HG02610 (cell line): ENCODE measurements around the gene LILRB3.
"Not testable (repeated sequence)": the region's sequence is repeated elsewhere in the genome, so short reads cannot be mapped to it uniquely, and the experiment has no call there.

Source experiments
- ATAC-seq: cut with Tn5 transposase; IDR thresholded peaks from one replicate; pipeline ENCODE4 v1.9.1; 2021; ENCODE audit warnings: mild to moderate bottlenecking, moderate library complexity; ENCODE audit not compliant: unreplicated experiment

LILRB3 gene

GRCh38 chr19:54211235-54211634 is 11.6 kb downstream of the LILRB3 start:
- no peak for ATAC-seq

- ATAC-seq: no peak
These were observed 12.9 kb downstream of the LILRB3 start for GRCh38 chr19:54209811-54210494.

- ATAC-seq: no peak
These were observed 13.6 kb downstream of the LILRB3 start for GRCh38 chr19:54209058-54209810.

GRCh38 chr19:54208784-54209057 is 14.1 kb downstream of the LILRB3 start:
- ATAC-seq: no peak

GRCh38 chr19:54207983-54208783 is 14.6 kb downstream of the LILRB3 start:
- peak; percentile 44 for ATAC-seq

- peak; percentile 1 for ATAC-seq
These were observed 15.2 kb downstream of the LILRB3 start for GRCh38 chr19:54207676-54207982.

- ATAC-seq: not testable (repeated sequence)
These were observed 15.6 kb downstream of the LILRB3 start for GRCh38 chr19:54207193-54207592.

- no peak for ATAC-seq
These were observed 16.0 kb downstream of the LILRB3 start for GRCh38 chr19:54206831-54207177.

- ATAC-seq: no peak
These were observed 16.6 kb downstream of the LILRB3 start for GRCh38 chr19:54206030-54206830.

GRCh38 chr19:54204767-54205468 is 17.9 kb downstream of the LILRB3 start:
- ATAC-seq: no peak

GRCh38 chr19:54203151-54203611 is 19.6 kb downstream of the LILRB3 start:
- no peak for ATAC-seq

- ATAC-seq: no peak
These were observed 20.8 kb downstream of the LILRB3 start for GRCh38 chr19:54201980-54202379.

GRCh38 chr19:54201172-54201701 is 21.6 kb downstream of the LILRB3 start:
- no peak for ATAC-seq

GRCh38 chr19:54199401-54199800 is 23.4 kb downstream of the LILRB3 start:
- ATAC-seq: no peak

GRCh38 chr19:54197121-54197520 is 25.7 kb downstream of the LILRB3 start:
- ATAC-seq: no peak

- no peak for ATAC-seq
These were observed 26.3 kb downstream of the LILRB3 start for GRCh38 chr19:54196536-54196935.

GRCh38 chr19:54194463-54194862 is 28.3 kb downstream of the LILRB3 start:
- not testable (repeated sequence) for ATAC-seq

GRCh38 chr19:54193011-54193410 is 29.8 kb downstream of the LILRB3 start:
- no peak for ATAC-seq

GRCh38 chr19:54191811-54192453 is 30.9 kb downstream of the LILRB3 start:
- no peak for ATAC-seq
